ACC112 (cell line): Measurements from ENCODE around the gene AOPEP.

Experiments used
- H2AFZ ChIP-seq: fragments of 200-600 bp; sonication (generic); one replicate; pipeline ENCODE4 v1.6.0; 2017; ENCODE audit warnings: antibody characterized with exemption, low read length; ENCODE audit not compliant: unreplicated experiment
- H3K27ac ChIP-seq: fragments of 200-600 bp; sonication (generic); 2 replicates; pipeline ENCODE4 v1.5.1; 2014; ENCODE audit warnings: low read depth, mild to moderate bottlenecking, antibody characterized with exemption, low read length, moderate library complexity
- H3K27me3 ChIP-seq: fragments of 200-600 bp; sonication (generic); 2 replicates; pipeline ENCODE4 v1.6.1; 2014; ENCODE audit warnings: mild to moderate bottlenecking, antibody characterized with exemption, low read length, moderate library complexity, mixed read lengths; ENCODE audit not compliant: insufficient read depth
- H3K36me3 ChIP-seq: fragments of 200-600 bp; sonication (generic); 2 replicates; pipeline ENCODE4 v1.6.1; 2016; ENCODE audit warnings: mild to moderate bottlenecking, antibody characterized with exemption, low read length, moderate library complexity, mixed read lengths; ENCODE audit not compliant: insufficient read depth
- H3K4me1 ChIP-seq: fragments of 200-600 bp; sonication (generic); one replicate; pipeline ENCODE4 v1.6.1; 2016; ENCODE audit warnings: low read length, mixed read lengths; ENCODE audit not compliant: insufficient read depth, unreplicated experiment, control insufficient read depth
- H3K4me3 ChIP-seq: fragments of 200-600 bp; sonication (generic); 2 replicates; pipeline ENCODE4 v1.5.1; 2014; ENCODE audit warnings: mild to moderate bottlenecking, low read depth, low read length
- H3K79me2 ChIP-seq: fragments of 200-600 bp; sonication (generic); one replicate; pipeline ENCODE4 v1.6.0; 2016; ENCODE audit warnings: low read length; ENCODE audit not compliant: control insufficient read depth, unreplicated experiment, insufficient read depth

Gene AOPEP

GRCh38 chr9:94802793-94803192, 76.3 kb downstream of the AOPEP start:
- Histone ChIP-seq H3K4me3 (no peak overlapping the region), H3K36me3 (peaks cover 10% of the 10 kb centered on the region; the same call in 1 of the 2 replicates), H3K27ac (no peak overlapping the region), H2AFZ (no peak overlapping the region), H3K4me1 (peaks cover 29% of the 10 kb centered on the region), H3K27me3 (no peaks in the 10 kb centered on the region), H3K79me2 (no peaks in the 10 kb centered on the region)

- peaks cover 10% of the 10 kb centered on the region; the same call in 1 of the 2 replicates for H3K36me3 ChIP-seq
- H3K4me1 ChIP-seq, result peaks cover 29% of the 10 kb centered on the region
- H2AFZ ChIP-seq, result no peak overlapping the region
- H3K27ac ChIP-seq, result no peak overlapping the region
- no peaks in the 10 kb centered on the region for H3K79me2 ChIP-seq
- no peak overlapping the region for H3K4me3 ChIP-seq
- no peaks in the 10 kb centered on the region for H3K27me3 ChIP-seq
These were observed 77.8 kb downstream of the AOPEP start for GRCh38 chr9:94804316-94804715.

- H3K36me3 ChIP-seq, result peaks cover 10% of the 10 kb centered on the region; the same call in 1 of the 2 replicates
- no peaks in the 10 kb centered on the region for H3K79me2 ChIP-seq
- peaks cover 26% of the 10 kb centered on the region for H3K4me1 ChIP-seq
- peak overlapping the region; percentile 62 for H3K27ac ChIP-seq
- H3K4me3 ChIP-seq, result no peak overlapping the region
- H2AFZ ChIP-seq, result no peak overlapping the region
- no peaks in the 10 kb centered on the region for H3K27me3 ChIP-seq
These were observed 78.6 kb downstream of the AOPEP start for GRCh38 chr9:94805051-94805489.

DNA sequence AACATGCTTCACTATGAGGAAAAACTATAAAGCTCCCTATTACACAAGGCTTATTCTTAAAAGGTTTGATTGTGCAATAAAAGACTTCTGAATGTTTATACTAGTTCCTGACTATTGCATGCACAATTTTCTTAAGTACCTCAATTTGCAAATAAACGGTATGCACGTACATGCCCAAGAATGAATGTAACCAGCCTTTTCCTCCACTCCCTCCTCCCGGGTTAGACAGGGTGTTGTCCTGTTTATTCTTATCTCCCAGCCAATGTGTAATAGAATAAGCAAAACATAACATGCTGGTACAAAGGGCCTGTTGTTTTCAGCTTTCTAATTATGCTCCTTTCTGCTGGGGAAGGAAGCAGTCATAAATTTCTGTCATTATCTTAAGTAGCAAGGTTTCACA, 79.1 kb downstream of the AOPEP start:
- Histone ChIP-seq H3K4me1 (peaks cover 23% of the 10 kb centered on the region), H3K27ac (peak overlapping the region; percentile 81)

DNA sequence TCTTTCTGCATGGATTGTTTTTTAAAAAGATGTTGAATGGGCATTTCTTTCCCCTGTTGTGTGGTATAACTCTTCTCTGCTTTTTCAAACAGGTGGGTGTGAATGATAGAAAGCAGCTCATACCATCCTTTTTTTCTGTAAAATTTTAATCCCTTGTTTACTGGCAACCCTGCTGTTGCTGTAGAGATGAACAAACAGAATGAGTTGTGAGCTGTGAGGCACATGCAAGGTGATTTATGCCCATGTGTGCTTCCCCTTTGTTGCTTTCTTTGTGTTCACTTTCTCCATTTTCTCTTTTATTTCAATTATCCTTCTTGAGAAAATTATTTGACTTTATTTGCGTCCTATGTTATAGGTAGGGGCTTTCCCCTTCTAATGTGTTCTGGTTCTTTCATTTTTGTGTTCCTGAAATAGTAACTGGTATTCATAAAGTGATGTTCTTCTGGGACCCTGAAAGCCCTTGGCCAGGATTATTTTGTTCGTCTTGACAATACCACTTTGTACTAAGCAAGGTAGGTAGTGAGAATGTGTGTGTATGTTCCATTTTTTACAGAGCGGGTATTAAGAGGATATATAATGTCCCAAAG, 79.9 kb downstream of the AOPEP start:
- H3K4me3 ChIP-seq, result no peak overlapping the region
- H3K27ac ChIP-seq, result peak overlapping the region; percentile 81
- no peak overlapping the region for H2AFZ ChIP-seq
- peaks cover 19% of the 10 kb centered on the region for H3K4me1 ChIP-seq
- H3K36me3 ChIP-seq, result 0 out of 2 replicates have a peak, but pooled peaks cover 3% of the 10 kb centered on the region
- no peaks in the 10 kb centered on the region for H3K79me2 ChIP-seq
- no peaks in the 10 kb centered on the region for H3K27me3 ChIP-seq

More for the DNA sequence above, 79.1 kb downstream of the AOPEP start:
- H3K79me2 ChIP-seq, result no peaks in the 10 kb centered on the region
- peaks cover 10% of the 10 kb centered on the region; the same call in 1 of the 2 replicates for H3K36me3 ChIP-seq
- H3K27me3 ChIP-seq, result no peaks in the 10 kb centered on the region
- H3K4me3 ChIP-seq, result no peak overlapping the region
- no peak overlapping the region for H2AFZ ChIP-seq

- H3K36me3 ChIP-seq, result 0 out of 2 replicates have a peak, but pooled peaks cover 3% of the 10 kb centered on the region
- no peaks in the 10 kb centered on the region for H3K79me2 ChIP-seq
- no peak overlapping the region for H2AFZ ChIP-seq
- H3K27me3 ChIP-seq, result no peaks in the 10 kb centered on the region
- peaks cover 26% of the 10 kb centered on the region for H3K4me1 ChIP-seq
- no peak overlapping the region for H3K4me3 ChIP-seq
- H3K27ac ChIP-seq, result no peak overlapping the region
These were observed 81.1 kb downstream of the AOPEP start for GRCh38 chr9:94807556-94807955.

GRCh38 chr9:94808926-94809700, 82.6 kb downstream of the AOPEP start:
- H3K27ac ChIP-seq, result no peak overlapping the region
- no peaks in the 10 kb centered on the region for H3K27me3 ChIP-seq
- peaks cover 38% of the 10 kb centered on the region for H3K4me1 ChIP-seq
- no peak overlapping the region for H3K4me3 ChIP-seq
- H2AFZ ChIP-seq, result no peak overlapping the region
- H3K79me2 ChIP-seq, result no peaks in the 10 kb centered on the region
- H3K36me3 ChIP-seq, result no peaks in the 10 kb centered on the region

DNA sequence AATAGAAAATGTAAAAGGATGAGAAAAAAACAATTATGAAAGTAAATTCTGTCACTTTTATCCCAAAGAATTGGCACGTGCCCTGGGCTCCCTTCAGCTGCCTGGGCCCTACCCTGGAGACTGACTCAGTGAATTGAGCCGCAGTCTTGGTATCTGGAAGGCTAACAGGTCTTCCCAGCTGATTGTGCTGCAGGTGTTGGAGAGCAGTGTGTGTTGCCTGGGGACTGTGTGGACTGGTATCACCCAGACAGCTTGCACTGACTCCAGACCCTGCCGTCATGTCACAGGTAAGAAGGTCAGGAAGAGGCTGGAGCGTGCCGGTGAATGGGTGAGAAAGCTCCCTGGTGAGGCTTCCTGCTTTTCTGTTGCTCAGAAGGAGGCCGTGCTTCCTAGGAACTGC, 83.3 kb downstream of the AOPEP start:
- peaks cover 35% of the 10 kb centered on the region for H3K4me1 ChIP-seq
- no peak overlapping the region for H3K27ac ChIP-seq
- H3K36me3 ChIP-seq, result no peaks in the 10 kb centered on the region
- H3K79me2 ChIP-seq, result no peaks in the 10 kb centered on the region
- H3K27me3 ChIP-seq, result no peaks in the 10 kb centered on the region
- no peak overlapping the region for H2AFZ ChIP-seq
- H3K4me3 ChIP-seq, result no peak overlapping the region

GRCh38 chr9:94811074-94811473, 84.6 kb downstream of the AOPEP start:
- H3K36me3 ChIP-seq, result no peaks in the 10 kb centered on the region
- H3K79me2 ChIP-seq, result no peaks in the 10 kb centered on the region
- H3K27ac ChIP-seq, result no peak overlapping the region
- no peak overlapping the region for H3K4me3 ChIP-seq
- no peak overlapping the region for H2AFZ ChIP-seq
- peaks cover 22% of the 10 kb centered on the region for H3K4me1 ChIP-seq
- no peaks in the 10 kb centered on the region for H3K27me3 ChIP-seq

- Histone ChIP-seq H3K27me3 (no peaks in the 10 kb centered on the region), H3K27ac (no peak overlapping the region), H3K4me1 (peaks cover 21% of the 10 kb centered on the region), H3K4me3 (no peak overlapping the region), H3K36me3 (no peaks in the 10 kb centered on the region), H2AFZ (no peak overlapping the region), H3K79me2 (no peaks in the 10 kb centered on the region)
These were observed 85.8 kb downstream of the AOPEP start for GRCh38 chr9:94812343-94812742.

- H3K27ac ChIP-seq, result no peak overlapping the region
These were observed 86.9 kb downstream of the AOPEP start for GRCh38 chr9:94813379-94813778.

More at GRCh38 chr9:94813379-94813778, 86.9 kb downstream of the AOPEP start:
- H3K27me3 ChIP-seq, result no peaks in the 10 kb centered on the region
- no peaks in the 10 kb centered on the region for H3K36me3 ChIP-seq
- H2AFZ ChIP-seq, result no peak overlapping the region
- no peaks in the 10 kb centered on the region for H3K79me2 ChIP-seq
- no peak overlapping the region for H3K4me3 ChIP-seq
- peaks cover 30% of the 10 kb centered on the region for H3K4me1 ChIP-seq
